Astrocyte (in vitro differentiated cells and primary cell): ENCODE results near the gene GLIS2.

Experiments used
- EZH2 ChIP-seq: IDR thresholded peaks from 2 replicates; pipeline ENCODE4 v1.6.1; 2012; ENCODE audit warnings: mild to moderate bottlenecking, low read length, inconsistent platforms; ENCODE audit not compliant: insufficient read depth
- TF ChIP-seq, protein P1 (sequence below): IDR thresholded peaks from 2 replicates; pipeline ENCODE4 v1.5.1; 2011; ENCODE audit warnings: low read depth, mild to moderate bottlenecking, inconsistent platforms, low read length, moderate library complexity; ENCODE audit not compliant: insufficient read depth

DNA sequence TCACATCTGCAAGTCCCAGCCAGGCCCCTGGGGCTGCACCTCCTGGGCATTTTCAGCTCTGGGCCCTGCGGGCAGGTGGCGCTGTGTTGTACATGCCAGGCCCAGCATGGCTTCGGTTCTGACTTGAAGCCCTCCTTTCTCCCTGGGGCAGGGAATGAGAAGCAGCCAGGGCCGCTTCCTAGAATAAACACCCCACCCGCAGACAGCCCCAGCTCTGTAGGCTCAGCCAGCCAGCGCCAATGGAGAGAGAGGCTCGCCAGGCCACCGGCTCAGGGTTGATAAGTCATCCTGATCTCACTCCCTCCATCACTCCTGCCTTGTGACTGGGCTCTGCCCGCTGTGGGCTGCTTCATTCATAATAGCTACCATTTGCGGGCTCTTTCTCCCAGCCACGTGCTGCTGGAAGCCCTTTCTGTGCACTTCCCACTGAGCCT lies 6.0 kb upstream of the GLIS2 start:
- TF ChIP-seq, protein P1, sequence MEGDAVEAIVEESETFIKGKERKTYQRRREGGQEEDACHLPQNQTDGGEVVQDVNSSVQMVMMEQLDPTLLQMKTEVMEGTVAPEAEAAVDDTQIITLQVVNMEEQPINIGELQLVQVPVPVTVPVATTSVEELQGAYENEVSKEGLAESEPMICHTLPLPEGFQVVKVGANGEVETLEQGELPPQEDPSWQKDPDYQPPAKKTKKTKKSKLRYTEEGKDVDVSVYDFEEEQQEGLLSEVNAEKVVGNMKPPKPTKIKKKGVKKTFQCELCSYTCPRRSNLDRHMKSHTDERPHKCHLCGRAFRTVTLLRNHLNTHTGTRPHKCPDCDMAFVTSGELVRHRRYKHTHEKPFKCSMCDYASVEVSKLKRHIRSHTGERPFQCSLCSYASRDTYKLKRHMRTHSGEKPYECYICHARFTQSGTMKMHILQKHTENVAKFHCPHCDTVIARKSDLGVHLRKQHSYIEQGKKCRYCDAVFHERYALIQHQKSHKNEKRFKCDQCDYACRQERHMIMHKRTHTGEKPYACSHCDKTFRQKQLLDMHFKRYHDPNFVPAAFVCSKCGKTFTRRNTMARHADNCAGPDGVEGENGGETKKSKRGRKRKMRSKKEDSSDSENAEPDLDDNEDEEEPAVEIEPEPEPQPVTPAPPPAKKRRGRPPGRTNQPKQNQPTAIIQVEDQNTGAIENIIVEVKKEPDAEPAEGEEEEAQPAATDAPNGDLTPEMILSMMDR = peak; percentile 58
- no peak for TF ChIP-seq EZH2
